COR-L47 (cell line): ENCODE measurements around the gene UGT1A3.
"Not testable (repeated sequence)": the region's sequence is repeated elsewhere in the genome, so short reads cannot be mapped to it uniquely, and the experiment has no call there.

Experiments used
- DNase-seq: peaks from one replicate; lab custom pipeline; 2025; lab: John Stamatoyannopoulos, UW

The UGT1A3 gene

DNA sequence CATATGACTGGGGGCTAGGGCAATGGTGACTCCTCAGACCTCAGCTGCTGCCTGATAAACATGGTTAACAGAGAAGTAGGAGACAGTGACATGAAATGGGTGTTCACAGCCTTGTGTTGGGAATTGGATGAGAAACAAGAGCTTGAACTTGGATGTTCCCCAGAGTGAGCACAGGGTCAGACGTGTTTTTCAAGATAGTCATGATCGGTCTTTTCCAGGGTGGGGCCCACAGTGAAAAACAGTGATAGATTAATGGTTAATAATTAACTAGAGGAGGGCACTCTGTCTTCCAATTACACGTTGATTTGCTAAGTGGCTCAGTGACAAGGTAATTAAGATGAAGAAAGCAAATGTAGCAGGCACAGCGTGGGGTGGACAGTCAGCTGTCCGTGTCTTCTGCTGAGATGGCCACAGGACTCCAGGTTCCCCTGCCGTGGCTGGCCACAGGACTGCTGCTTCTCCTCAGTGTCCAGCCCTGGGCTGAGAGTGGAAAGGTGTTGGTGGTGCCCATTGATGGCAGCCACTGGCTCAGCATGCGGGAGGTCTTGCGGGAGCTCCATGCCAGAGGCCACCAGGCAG is at the start of gene UGT1A3:
TSS of gene UGT1A3 (plus strand) at position 320 of the 579 bp plus-strand sequence. CDS start at position 405, 85 bp downstream.
- DNase-seq, result no peak

DNA sequence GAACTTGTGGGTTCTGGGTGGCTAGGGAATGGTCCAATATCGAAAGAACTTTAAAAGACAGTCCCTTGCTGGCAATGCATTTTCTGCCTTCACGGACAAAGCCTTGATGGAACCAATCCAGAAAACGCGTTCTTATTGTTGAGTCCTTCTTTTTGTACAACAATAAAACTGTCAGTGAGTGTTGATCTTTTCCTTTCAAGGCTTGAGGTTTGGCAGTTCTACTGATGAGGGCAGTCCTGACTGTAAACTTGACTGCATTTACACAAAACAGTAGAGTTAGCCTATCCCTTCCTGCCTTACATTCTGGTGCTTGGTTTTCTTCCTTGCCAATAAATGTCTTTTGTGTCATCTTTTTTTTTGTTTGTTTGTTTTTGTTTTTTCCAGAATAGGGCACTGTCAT is 49.6 kb upstream of the UGT1A3 start:
- DNase-seq, result peak; percentile 5

DNA sequence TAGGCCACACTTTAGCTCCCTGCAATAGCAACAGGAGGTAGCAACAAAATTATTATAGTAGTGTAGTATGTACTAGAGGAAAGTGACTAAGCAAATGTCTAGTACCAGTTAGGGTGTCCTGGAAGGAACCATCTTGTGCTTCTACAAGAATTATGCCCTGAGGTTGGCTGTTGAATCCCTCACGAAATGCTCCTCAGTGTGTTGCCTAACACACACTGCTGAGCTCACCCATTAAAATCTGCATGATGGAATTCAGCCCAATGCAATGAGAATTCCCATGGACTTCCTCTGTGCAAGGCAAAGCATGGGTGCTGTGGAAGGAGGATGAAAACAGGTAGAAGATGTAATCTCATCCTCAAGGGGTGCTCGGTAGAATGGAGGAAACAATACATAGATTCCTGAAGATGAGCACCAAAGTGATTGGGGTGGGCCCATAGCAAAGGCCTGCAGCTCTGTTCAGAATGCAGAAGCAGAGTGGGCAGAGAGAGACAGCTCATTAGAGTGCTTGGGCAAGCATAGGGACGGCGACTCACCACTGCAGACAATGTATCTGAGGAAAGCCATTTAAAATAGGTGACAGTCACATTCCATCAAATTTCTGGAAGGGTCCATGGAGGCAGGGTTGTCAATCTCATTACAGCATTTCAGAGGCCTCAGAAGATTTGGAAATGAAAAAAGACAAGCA is 48.3 kb upstream of the UGT1A3 start:
- no peak for DNase-seq

DNA sequence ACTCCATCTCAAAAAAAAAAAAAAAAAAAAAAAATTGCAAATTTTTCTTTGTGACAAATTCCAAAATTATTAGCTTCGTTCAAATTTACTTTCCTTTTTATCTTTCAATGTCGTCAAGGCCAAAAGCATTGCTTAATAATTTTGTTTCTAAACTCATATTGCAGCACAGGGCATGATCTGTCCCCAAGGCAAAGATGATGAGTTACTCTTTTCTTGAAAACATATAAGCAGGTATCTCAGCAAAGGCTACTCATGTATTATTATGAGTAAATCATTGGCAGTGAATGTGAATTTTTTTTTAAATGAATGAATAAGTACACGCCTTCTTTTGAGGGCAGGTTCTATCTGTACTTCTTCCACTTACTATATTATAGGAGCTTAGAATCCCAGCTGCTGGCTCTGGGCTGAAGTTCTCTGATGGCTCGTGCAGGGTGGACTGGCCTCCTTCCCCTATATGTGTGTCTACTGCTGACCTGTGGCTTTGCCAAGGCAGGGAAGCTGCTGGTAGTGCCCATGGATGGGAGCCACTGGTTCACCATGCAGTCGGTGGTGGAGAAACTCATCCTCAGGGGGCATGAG is 47.2 kb upstream of the UGT1A3 start, which contains the start of gene UGT1A7:
TSS of gene UGT1A7 (plus strand) at position 381 of the 579 bp plus-strand sequence. CDS start at position 418, 37 bp downstream.
- DNase-seq, result no peak

DNA sequence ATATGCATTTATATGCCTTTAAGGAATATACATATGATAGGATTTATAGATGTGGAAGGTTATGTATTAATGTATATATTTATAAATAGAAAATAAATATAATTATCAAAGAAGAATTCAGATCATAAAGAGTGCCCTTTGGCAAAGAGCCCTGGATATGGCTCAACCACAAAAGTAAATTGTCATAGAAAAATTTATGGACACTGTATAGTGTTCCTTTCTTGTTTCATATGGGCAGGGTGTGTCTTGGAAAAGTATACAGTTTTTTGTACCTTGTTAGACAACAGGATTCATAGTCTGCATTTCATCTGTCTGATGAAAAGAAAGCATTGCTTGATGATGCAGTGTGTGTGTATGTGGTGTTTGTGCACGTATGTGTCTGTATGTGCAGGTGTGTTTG is 44.2 kb upstream of the UGT1A3 start:
- no peak for DNase-seq

DNA sequence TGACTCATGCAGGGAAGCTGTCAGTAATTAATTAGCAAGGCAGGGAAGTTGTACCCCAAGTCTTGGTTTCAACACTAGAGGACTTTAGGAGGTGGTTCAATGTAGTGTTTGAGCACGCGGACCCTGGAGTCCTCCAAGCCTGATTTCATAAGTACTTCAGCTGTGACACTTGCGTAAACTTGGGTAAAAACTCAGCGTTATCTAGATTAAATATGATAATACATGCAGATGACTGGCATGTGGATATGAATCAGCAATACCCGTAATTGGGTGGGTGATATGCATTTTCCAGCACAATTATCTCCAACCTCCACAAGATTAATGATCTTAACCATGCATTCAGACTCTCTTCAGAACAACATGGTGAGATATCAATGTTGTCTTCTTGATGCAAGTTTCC is 41.9 kb upstream of the UGT1A3 start:
- no peak for DNase-seq

DNA sequence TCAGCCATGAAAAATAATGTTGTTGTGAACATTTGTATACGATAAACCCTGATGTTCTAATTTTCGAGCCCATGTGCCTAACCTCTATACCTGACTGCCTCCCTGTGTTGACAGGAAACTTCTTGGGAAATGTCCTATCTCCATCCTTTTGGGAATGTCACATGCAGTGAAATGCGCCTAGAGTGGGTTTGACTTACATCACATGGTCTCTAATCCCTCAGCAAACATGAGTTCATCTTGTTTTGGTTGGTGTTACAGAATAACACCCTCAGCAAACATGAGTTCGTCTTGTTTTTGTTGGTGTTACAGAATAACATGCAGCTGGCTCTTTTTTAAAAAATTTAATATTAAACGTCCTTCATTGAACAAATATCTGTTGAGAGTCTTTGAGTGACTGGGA is 40.5 kb upstream of the UGT1A3 start:
- DNase-seq, result no peak

DNA sequence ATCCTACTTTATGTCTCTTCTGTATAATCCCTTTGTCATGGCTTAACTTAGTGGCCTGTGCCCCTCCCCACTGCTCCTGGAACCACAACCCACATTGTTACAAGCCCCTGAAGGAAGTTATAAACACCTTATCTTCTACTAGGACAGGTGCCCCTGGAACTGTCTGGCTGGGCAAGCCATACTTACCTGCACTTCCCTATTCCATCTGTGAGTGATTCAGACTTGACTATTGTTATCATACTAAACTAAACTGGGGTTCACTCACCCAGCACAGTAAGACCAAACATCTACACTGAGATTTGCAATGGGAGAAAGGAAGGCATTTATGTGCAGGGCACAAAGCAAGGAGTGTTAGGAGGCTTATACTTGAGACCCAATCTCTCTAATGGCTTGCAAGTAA is 39.8 kb upstream of the UGT1A3 start:
- no peak for DNase-seq

DNA sequence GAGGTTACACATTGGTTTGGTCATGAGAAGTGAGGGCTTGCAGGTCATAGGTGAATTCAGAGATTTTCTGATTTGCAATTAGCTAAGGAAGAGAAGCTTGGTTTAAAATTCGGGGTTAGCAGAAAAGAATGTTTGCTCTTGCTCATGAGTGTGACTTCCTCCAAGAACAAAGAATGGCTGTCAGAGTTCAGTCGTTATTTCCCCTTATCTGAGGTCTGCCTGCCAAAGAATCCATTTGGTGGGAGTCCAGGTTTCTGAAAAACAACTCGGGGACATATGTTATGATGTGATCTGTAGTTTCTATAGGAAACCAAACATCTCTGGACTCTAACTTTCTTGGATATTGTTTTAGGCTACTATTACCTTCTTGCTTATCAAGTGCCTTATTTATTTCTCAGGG is 39.3 kb upstream of the UGT1A3 start:
- DNase-seq, result no peak

DNA sequence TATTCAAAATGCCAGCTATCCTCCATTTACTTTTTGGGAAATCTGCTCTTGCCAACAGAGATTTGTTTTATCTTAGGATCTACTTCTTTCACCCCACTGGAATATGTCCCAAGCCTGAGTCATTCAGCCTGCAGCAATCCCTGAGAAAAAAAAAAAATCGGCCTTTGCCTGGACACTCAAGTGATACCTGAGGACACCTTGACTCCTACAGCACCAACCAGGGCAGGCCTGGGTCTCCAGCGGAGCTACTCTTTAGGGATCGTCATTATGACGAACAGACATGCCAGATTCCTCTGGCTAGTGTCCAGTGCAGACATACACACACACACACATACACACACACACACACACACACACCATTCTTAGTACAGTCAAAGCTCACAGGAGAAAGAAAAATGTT is 38.4 kb upstream of the UGT1A3 start:
- no peak for DNase-seq

DNA sequence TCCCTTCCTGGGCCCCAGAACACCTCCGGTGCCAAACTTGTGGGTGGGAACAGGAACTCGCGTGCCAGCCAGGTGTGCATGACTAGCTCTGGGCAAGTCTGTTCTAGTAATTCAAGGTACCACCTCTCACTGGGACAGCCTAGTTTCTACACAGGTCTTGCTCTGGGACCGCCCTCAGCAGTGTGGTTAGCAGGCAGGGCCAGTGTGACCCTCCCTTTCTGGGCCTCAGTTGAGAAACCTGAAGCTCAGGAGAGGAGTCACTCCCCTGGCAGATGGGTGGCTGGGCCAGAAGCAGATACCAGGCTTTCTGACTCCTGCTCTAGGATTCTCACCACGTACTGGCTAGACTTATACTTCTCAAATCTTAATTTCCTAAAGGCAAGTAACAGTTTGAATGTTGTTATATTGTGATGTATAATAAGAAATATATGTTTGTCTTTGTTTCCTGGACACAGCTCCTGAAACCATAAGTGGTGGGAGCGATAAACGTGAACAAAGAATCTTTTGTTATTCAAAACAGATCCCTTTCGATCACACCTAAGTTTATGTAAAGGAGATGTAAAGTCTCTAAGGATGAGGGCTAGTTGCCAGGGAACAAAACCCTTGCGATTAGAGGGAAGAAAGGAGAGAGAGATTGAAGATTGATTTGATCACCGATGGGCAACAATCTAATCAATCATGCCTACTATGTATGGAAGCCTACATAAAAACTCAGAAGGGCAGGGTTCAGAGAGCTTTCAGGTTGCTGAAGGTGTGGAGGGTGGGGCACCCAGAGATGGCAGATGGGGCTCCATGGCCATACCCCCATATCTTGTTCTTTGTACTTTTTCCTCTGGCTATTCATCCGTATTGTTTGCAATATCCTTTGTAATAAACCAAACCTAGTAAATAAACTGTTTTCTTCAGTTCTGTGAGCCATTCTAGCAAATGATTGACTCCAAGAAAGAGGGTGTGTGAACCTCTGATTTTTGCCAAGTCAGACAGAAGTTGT is 37.1 kb upstream of the UGT1A3 start:
- no peak for DNase-seq

DNA sequence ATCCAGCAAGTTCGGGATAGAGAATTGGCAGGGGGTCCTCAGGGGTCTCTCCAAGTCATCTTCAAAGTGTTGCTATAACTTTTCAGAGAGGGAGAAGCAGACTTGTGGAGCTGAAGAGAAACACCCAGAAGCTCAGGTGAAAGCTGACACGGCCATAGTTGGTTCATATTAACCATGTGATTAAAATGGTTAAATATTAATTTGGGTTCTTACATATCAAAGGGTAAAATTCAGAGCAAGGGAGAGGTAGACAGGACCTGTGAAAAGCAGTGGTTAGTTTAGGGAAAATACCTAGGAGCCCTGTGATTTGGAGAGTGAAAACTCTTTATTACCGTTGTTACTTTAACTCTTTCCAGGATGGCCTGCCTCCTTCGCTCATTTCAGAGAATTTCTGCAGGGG is 36.2 kb upstream of the UGT1A3 start, which contains the start of gene UGT1A6:
TSS of gene UGT1A6 (plus strand) at position 243 of the 400 bp plus-strand sequence. CDS start at position 358, 115 bp downstream.
- DNase-seq, result no peak

DNA sequence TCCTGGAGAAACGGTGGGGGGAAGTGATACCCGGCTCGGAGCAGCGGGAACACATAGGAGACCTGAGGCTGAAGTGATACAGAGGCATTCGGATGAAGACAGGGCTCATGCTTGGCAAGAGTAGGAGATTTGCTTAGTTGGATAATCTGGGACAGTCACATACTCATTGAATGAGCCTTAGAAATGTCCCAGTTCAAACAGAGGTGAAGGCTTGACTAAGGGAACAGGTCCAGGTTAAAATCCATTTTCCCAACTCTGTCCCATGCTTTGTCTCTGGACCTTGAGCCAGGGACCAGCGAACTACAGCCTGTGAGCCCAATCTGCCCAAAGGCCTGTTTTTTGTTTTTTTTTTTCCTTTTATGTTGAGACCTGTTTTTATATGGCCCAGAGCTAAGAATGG is 34.9 kb upstream of the UGT1A3 start:
- no peak for DNase-seq

DNA sequence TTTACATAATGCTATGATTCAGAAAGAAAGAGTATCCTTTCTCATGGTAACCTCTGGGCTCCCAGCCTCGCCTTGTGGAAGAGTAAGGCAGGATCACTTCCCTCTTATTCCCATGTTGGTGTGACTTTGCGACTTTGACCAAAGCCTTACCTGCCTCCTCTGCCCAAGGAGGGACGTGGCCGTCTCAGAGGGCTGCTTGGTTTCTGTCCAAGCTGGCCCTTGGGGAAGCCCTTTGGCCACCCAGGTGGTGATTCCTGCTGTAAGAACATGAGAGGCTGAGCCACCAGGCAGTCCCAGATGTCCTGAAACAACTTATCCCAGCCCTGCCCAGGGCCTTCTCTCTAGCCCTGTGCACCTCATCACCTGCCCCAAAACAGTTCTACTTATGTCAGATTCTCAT is 30.1 kb upstream of the UGT1A3 start:
- DNase-seq, result no peak

DNA sequence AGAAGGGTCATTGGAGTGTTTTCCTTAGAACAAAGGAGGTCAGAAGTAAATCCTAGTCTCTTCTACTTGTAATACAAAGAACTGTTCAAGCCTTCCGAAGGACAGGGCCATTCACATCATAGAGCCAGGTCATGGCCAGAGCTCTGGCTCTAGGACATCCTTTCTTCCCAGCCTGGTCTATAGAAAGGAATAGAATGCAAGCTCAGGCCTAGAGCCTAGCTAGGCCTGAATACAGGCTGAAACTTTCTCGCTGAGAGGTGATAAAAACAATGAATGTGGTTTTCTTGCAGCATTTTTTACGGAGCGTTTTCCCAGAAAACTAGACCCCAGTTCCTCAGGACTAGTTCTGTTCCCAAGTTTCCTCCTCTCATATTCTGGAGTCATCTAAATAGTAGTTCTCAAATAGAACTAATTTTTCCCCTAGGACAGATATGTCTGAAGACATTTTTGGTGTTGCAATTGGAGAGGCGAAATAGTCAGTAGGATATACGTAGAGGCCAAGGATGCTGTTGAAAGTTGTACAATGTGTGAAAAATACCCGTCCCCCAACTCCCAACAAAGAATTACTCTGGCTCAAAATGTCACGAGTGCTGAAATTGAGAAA is 29.3 kb upstream of the UGT1A3 start:
- no peak for DNase-seq

DNA sequence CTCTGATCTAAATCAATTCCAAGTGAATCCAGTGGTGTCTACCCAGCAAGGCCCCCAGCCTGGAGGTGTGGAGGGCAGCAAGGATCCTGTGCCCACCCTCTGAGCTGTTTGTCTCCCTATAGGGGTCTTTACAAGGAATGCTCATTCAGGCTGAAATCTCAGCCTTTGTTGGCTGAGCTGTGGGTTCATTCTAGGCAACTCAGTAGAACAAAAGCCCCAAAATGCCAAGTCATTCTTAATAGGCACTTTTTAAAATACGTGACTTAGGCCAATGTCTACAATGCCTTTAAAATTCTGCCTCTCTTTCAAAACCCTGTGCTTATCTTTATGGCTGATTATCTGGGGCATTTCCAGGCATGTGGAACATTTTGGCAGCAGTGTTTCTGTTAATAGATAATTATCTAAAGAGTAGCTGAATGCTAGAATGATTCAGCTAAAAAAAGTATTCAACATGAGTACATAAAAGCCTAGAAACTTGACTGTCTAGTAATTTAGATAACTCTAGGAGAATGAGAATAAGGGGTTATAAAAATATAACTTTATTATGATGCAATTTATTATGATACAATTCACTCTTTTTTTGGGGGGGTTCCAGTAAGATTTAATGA is 28.7 kb upstream of the UGT1A3 start:
- no peak for DNase-seq

DNA sequence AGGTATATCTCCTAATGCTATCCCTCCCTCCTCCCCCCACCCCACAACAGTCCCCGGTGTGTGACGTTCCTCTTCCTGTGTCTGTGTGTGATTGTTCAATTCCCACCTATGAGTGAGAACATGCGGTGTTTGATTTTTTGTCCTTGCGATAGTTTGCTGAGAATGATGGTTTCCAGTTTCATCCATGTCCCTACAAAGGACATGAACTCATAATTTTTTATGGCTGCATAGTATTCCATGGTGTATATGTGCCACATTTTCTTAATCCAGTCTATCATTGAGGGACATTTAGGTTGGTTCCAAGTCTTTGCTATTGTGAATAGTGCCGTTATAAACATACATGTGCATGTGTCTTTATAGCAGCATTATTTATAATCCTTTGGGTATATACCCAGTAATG is 28.0 kb upstream of the UGT1A3 start:
- DNase-seq, result not testable (repeated sequence)

DNA sequence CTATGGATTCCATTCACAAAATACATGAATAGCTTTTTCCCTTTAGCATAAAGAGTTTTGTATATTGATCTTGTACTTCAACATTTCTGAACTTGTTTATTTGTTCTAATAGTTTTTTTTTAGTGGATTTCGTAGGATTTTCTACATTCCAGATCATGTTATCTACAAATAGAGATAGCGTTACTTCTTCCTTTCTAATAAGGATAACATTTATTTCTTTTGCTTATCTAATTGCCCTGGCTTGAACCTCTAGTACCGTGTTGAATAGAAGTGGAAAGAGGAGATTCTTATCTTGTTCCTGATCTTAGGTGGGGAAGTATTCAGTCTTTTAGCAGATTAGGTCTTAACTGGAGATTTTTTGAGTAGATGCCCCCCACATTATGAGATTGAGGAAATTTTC is 26.6 kb upstream of the UGT1A3 start:
- no peak for DNase-seq

DNA sequence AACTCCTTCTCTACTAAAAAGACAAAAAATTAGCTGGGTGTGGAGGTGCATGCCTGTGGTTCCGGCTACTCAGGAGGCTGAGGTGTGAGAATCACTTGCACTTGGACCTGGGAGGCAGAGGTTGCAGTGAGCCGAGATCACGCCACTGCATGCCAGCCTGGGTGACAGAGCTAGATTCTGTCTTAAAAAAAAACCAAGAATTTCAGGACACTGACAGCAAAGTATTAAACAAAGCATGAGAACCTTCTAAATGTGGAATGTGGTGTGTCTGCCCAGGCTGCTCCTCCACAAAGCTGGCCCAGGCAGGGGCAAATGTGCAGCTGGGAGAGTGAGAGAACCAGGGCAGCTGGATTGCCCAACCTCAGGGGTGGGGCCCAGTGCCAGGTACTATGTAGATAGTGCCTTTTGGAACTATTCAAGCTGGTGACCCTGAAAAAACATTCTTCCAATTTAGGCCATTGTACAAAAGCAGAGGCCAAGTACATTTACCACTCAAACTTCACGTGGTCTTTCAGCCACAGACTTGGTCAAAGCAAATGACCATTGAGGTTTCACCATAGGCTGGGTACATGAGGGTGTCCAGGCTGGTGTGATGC is 22.8 kb upstream of the UGT1A3 start:
- DNase-seq, result no peak

DNA sequence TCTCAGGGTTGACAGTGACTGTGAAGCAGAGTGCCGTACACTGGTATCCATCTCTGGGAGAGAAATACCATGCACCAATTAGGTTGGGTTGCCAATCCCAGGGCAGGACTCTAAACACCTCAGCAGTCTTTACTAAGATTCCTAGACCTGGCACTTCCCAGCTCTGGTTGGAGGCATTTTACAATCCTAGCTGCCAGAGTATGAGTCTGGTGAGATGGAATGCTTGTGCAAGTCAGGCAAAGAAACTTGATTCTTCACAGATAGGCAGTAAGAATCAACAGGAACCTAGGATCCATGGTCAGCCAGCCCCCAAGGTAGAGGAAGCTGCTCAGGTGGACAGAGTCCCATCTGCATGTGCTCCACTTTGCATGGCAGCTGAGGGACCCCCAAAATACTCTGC is 22.1 kb upstream of the UGT1A3 start:
- no peak for DNase-seq
